DMS153 (cell line): ENCODE results near the gene ZBTB4.

Experiments used
- DNase-seq: peaks from one replicate; lab custom pipeline; 2025; lab: John Stamatoyannopoulos, UW

ZBTB4 gene

DNA sequence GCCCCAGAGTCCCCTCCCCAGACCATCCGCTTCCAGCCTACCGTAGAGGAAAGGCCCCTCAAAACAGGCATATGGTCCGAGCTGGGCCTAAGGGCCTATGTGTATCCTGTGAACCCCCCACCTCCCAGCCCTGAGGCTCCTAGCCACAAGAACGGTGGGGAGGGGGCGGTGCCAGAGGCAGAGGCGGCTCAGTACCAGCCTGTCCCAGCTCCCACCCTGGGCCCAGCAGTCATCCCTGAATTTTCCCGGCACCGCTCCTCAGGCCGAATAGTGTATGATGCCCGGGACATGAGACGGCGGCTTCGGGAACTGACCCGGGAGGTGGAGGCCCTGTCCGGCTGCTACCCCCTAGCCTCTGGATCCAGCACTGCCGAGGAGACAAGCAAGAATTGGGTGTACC is 58.2 kb downstream of the ZBTB4 start:
- no peak for DNase-seq

DNA sequence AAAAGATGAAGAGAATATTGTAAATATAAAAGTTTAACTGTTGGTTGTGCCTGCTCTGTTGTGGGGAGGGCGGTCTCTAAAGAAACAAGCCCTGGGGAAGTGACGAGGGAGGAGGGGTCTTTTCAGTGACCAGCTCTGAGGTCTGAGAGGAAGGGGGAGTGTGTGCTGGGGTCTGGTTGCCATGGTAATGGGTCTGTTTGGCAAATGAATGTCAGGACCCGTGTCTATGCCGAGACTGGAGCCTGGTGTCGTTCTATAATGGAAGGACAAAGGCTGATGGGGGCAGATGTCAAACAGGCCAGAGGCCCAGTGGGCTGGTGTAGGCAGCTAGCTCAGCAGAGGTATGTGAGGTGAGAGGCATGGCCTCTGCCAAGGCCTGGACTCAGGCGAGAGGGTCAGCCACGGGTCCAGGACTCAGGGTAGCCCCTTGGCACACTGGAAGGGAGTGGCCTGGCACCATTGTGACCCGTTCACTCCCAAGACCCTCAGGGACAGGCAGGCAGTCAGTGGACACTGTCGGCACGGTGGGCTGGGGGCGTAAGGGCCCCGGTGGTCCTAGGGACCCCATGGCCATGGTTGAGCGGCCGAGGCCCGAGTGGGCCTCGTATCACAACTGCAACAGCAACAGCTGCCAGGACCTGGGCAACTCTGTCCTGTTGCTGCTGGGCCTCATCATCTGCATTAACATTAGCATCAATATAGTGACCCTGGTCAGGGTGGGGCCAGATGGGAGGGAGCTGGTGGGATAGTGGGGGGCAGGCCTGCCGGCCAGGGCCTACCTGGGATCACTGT is 59.4 kb downstream of the ZBTB4 start, which contains the start of gene SPEM1:
SPEM1 (plus strand) TSS at position 506 of the 792 bp plus-strand sequence; CDS start at position 567, 61 bp downstream.
- no peak for DNase-seq

DNA sequence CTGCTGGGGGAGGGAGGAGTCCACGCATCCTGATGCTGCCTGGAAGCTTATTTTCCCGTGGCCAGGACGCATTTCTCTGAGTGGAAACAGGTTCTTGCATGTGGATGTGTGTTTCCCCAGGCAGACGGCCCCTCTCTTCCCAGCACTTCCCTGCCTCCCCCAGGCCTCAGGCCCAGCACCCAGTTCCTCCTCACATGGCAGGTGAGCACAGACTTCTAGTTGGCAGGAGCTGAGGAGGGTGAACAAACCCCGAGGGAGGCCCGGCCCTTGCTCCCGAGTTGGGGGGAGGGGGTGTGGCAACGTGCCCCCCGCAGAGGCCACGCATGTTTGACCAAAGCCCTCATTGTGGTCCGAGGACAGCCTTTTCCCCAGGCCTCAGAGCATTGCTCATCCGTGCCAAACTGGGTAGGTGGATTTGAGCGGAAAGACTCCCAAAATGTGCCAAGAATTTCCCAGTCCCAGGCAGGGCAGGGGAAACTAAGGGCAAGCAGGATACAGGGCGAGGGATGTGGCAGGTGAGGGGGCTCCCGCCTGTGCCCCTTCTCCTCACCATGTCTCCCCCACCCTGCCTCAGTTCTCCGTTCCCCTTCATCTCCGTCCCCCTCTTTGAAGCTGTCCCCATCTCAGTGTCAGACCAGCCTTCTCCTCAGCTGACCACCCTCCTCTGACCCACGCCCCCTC is 60.8 kb downstream of the ZBTB4 start:
- no peak for DNase-seq

DNA sequence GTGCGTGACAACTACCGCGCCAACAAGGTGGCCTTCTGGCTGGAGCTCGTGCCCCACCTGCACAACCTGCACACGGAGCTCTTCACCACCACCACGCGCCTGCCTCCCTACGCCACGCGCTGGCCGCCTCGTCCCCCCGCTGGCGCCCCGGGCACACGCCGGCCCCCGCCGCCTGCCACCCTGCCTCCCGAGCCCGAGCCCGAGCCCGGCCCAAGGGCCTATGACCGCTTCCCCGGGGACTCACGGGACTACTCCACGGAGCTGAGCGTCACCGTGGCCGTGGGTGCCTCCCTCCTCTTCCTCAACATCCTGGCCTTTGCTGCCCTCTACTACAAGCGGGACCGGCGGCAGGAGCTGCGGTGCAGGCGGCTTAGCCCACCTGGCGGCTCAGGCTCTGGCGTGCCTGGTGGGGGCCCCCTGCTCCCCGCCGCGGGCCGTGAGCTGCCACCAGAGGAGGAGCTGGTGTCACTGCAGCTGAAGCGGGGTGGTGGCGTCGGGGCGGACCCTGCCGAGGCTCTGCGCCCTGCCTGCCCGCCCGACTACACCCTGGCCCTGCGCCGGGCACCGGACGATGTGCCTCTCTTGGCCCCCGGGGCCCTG is 62.3 kb downstream of the ZBTB4 start:
- no peak for DNase-seq

GRCh38 chr17:7416323-7416722 is 63.1 kb downstream of the ZBTB4 start:
- DNase-seq, result no peak

- no peak for DNase-seq
Measured at GRCh38 chr17:7415784-7416183, 63.6 kb downstream of the ZBTB4 start.

DNA sequence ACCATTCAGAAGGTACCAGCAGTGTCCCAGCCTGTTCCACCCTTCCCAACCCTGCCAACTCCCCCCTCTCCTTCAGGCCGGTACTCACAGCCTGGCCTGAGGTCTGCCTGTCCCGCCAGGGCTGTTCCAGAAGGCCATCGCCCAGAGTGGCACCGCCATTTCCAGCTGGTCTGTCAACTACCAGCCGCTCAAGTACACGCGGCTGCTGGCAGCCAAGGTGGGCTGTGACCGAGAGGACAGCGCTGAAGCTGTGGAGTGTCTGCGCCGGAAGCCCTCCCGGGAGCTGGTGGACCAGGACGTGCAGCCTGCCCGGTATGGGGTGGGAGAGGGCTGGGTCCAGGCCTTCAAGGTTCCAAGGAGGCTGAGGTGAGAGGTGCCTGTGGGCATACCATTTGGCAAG is 64.6 kb downstream of the ZBTB4 start:
- no peak for DNase-seq

DNA sequence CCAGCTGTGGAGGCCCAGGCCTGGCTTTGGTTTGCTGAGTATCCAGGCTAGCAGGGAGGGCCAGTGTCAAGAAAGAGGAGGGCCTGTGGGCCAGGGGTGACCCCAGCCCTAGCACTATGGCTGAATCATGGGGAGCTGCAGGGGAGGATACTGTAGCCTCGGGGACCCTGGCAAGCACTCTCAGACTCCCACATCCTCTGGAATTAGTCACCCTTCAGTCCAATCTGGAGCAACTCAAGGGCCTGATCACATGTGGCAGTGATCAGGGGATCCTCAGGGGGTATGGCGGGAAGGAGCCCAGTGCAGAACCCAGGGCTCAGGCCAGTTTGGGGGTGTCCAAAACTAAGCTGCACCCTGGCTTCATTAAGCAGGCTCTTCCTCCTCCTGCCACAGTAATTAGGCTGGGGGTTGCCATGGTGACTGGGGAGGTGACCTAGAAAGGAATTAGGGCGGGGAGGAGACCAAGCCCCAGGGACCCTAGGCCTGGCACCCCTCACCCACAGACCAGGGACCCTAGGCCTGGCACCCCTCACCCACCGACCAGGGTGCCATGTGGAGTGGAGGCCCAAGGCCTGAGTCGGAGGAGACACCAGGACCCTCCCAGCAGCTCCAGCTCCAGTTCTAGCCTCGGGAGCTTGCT is 66.0 kb downstream of the ZBTB4 start:
- no peak for DNase-seq

DNA sequence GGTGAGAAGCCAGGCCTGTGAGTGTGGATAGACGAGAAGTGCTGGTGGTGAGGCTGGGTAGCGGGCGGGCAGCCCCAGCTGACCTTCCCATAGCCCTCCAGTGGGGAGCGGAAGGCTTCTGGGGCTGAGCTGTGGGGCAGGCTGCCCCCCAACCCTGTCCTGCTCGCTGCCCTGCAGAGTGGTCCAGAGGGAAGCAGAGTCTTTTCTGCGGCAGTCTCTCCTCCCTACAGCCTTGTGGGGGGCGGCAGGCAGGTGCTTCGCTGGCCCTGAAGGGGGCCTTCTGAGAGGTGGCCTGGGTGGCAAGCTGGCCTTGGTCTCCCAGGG is 68.0 kb downstream of the ZBTB4 start:
- DNase-seq, result no peak

DNA sequence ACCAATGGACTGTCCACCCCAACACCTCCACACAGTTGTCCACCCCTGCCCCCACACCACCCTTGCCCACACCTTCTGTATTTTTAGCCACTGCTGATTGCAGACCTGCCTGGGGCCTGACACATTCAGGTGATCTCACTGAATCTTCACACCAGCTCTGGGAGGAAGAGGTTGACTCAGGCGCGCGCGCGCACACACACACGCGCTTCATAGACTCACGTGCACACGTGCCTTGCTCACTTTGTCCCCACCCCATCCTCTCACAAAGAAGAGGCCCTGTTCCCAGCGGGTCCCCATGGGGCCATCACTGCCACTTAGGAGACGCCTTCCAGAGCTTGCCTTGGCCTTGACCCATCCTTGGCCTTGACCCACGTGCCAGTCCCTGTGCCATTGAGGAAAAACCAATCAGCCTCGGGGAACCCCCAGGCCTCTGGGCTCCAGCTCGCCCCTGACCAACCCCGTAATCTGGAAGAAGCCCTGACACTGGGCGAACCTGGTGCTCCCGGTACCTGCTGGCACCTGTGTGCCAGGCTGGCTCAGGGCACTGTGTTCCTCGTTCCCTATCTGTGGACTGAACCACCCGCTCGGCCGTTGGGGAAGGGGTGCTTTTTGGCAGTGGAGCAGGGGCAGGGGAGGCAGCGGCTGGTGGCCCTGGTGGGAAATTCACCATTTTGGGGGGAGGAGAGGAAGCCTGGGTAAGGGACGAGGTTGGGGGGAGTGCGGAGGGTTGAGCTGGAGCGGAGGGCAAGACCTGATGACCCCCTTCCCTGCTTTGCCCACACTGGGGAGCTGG is 68.6 kb downstream of the ZBTB4 start:
- no peak for DNase-seq

GRCh38 chr17:7409716-7410115 is 69.7 kb downstream of the ZBTB4 start:
- no peak for DNase-seq
